Fibroblast of gingiva (primary cell): ENCODE measurements around the gene NASP.

Experiments
- DNase-seq: peaks from one replicate; pipeline ENCODE4 v3.0.0-alpha.2; 2011; ENCODE audit warnings: low read depth

NASP gene

DNA sequence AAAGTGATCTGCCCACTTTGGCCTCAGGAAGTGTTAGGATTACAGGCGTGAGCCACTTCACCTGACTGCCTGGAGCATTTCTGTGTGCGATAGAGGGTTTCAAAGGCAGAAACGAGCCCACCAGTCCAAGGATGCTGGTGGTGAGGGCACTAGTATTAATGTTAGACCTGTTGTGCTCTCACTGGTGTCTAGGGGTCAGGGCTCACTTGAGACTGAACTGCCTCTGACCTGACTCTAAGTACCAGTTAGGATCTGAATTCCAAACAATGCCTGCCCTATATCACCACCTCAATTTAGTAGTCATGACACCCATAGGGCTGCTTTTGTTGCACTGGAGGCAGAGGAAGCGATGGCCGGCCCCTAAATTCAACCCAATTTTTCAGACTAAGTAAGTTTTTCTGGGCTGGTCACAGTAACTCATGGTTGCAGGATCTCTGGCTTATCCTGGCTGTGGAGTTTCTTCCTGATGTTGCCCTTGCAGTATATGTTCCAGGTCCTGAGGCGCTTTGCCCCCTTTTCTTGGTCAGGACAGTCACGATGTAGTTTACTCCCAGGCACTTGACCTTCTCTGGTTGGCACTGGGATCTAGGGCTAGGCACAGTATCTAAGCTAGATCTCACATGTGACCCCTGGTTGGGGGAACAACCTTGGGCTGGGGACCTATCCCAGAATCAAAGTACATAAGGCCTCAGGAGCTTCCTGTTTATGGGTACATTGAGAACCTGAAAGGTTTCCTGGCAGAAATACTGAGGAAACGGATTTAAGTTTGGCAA lies 35.5 kb downstream of the NASP start:
- no peak for DNase-seq

DNA sequence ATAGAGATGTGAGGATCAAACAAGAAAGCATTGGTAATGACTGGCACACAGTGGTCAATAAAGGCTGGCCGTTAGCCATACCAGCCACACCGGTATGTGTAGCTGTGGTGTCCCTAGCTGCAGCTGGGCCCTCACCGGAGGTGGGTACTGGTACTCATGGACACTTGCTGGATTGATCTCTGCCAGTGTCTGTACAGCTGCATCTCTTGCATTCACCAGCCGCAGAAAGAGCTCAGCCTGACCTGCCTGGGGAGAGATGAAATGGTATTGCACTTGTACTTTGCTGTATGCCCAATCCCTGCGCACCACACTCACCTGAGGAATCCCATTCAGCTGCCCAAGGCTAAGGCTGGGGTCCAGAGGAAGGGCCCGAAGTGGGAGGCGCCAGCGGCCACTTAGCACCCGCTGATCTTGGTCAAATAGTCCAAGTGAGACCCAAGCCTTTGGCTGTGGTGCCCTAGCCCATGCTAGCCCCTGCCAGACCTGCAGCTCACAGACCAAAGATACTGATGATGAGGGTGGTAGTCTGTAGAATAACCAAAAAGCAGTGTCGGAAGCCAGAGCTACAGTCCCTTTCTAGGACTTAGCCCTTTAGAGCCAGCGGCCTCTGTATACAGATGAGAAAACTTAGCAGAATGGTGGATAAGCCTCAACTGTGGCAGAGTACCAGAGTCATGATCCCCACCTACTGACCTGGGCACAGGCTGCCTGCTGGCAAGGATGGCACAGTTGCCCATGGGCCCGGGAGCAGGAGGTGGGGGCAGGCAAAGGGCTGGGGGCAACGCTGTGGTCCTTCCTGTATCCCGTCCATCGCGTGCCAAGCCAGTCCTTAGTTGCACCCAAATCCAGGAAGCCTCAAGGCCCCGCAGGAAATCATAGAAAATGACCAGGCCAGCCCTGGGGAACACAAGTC lies 37.0 kb downstream of the NASP start:
- DNase-seq, result no peak

DNA sequence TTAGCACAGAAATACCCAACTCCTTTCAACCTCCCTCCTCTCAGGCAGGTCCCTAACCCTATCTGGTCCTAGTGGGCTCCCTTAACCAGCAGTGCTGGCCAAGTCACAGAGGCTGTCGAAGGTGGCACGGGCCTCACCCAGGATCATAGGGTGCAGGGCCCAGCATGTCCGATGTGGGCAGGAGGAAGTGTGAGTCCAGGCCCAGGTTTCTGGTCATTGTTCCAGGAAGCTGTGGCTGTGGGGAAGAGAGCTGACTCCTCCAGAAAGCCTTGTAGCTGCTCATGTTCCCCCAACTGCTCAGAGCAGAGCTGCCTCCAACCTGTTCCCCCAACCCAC lies 37.6 kb downstream of the NASP start:
- DNase-seq, result no peak

DNA sequence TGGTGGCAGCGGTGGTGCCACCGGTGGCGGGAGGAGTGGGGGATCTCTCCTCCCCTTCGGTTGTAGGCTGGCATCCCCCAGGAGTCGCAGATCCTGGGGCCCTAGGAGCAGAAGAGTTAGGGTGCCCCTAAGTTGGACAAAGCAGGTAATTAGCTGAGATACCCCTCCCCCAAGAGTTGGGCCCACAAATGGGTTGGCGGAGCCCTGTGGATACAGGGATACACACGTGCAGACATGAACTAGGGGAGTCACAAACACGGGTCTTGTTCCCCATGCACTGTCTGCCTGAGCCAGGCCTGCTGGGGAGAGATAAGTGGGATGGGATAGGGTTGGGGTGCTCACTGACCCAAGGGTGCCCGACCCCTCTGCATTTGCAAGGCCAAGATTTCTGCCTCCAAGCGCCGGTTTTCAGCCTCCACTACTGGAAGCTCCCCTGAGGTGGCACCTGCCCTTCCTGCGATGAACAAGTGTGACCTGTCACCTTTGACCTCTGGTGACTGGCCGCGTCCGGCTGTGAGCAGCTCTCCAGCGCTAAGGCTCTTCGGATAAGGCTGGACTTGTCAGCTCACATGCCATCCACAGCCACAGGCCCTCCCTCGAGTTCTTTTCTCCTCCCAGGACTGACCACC lies 38.2 kb downstream of the NASP start:
- DNase-seq, result no peak

DNA sequence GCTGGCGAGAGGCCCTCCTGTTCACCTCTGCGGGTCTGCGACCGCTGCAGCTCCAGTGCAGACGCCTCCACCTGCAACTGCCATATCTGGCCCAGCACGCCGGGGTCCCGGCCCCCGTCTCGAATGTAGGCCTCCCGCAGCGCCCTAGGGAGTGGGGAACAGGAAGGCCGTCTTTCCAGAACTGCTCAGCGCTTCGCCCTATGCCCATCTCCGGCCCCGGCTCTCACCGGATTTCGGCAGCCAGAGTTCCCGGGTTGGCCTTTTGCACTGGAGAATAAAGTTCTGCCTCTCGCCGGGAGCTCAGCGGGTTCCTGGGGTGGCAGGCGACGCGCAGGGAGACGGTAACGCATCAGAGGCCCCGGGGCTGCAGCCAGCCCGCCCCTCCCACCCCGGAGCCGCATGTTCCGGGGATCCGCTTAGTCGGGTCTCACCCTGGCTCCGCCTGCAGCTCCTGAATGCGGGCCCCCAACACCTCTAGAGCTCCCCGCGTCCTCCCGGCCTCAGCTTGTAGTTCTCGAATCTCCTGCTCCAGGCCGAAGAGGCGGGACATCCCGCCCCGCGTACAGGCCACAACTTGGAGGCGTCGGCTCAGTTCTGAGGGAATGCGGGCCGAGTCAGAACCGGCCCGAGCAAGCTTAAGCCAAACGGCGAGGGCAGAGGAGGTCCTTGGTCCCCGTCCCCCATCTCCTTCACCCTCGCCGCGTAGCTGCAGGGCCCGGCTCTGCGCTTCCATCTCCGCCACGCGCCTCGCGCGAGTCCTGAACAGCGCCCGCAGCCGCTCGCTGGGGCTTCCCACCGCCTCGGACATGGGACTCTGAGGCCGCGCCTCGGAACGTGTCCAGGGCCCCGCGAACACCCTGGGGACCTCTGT lies 38.9 kb downstream of the NASP start:
- no peak for DNase-seq

DNA sequence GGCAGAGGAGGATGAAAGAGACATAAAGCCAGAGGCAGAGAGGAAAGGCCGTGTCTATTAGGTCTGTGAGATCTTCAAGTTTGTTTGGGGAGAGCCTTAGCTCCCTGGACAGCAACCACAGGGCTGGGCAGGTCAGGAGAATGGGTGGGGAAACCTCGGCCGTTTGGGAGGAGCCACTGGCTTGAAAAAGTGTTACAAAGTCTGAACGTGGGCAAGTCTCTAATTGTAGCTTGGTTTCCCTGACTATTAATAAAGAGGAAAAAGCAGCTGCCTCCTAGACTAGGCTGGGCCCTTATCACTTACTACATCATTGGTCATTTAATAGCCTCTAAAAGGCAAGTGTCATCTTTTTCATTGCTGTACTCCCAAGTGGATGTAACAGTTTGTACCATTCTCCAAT lies 40.1 kb downstream of the NASP start, which contains the start of gene CCDC17:
Gene CCDC17, minus strand, starts transcription at position 83 of the 400 bp plus-strand sequence. CDS start 145 bp downstream, outside the sequence.
- no peak for DNase-seq

DNA sequence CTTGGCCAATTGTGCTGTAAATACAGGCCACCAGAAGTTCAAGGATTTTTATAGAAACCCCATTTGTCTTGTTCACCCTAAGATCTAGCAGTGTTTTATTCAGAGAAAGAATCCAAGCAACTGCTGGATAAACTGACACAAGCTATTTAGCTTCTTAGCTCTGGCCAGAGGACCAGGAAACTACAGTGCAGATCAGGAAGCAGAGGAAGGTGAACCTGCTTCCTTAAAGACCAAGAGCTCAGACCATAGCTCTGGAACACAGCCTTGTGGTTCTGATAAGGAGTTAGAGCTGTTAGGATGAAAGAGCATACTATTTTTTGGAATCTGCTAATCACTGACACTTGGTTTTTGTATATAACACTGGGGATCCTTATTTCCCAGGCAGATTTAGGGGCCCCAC lies 45.2 kb downstream of the NASP start:
- DNase-seq, result no peak

DNA sequence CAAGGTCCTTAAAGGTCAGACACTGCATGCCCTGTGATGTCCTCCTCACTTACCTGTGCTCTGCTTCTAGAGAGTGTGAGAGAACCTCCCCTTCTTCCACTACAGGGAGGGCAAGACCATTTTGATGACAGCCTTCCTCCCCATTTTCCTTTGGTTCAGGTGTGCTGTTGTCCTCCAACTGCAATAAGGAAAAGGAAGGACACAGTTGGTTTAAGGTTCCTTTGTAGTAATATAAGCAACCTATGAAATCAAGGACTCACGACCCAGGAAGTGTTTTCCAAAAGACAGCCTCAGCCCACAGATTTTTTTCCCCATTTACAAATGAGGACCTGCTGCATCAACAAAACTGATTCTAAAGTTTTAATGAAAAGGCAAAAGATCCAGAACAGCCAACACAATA lies 46.6 kb downstream of the NASP start:
- DNase-seq, result no peak

DNA sequence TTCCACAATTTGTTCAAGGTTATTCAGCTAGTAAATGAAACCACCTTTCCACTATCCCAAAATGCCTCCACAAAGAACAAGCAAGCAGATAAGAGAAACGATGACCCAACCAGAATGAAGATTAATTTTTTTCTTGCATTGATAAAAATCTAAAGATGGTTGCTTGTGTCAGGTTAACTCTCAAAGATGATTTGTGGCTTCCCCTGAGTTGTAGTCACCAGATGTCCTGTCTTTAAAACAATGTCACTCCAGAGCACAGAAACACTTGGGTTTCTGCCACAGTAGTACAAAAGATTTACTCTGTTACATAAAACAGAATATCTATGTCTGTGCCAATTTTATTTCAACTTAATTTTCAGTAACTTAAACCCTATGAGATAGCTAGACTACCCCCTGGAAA lies 51.4 kb downstream of the NASP start:
- DNase-seq, result no peak

DNA sequence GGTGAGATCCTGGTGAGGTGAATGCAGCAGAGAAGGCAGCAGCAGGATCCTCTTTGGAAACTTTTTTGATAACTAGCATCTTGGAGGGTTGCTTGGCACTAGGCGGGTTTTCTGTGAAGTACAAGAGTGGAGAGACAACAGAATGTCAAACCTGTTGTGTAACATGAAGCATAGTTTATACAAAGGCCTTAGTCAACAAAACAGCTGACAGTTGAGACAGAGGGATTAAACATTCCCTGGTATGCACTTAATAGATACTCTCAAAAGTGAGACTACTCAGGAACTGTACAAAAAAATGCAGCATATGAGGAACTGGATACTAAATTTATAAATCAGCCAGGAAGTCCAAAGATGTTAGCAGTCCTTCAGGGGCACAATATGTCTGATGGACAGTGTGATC lies 56.5 kb downstream of the NASP start:
- peak; percentile 35 for DNase-seq

DNA sequence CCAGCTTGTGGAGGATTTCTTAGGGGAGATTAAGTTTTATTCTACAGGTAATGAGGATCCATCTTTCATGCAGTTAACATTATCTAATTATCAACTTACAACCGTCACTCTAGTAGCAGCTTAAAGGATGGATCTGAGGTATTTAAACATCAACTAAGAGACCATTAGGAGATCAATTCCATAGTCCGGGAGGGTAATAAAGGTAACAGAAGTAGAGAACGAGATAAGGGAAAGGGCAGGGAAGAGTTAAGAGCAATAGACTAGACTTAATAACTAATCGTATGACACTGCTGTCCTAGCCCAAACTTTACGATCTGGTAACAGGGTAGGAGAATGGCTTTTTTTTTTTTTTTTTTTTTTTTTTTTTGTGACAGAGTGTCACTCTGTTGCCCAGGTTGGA lies 59.5 kb downstream of the NASP start:
- no peak for DNase-seq

DNA sequence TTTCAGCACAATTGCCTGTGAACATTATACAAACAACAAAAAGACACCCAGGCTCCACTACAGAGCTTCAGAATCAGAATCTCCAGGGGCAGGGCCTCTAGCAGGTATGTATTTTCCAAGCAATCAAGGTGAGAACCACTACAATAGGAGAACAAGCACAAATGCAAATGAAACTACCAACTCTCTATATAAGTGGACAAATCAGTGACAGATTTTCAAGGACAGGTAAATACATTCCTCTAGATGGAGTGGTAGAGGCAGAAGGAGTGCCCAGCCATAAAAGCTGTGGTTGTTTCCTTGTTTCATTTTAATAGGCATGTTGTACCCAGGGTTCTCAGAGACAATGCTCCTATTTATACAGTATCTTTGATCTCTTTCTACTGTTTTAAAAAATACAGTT lies 60.1 kb downstream of the NASP start:
- no peak for DNase-seq

DNA sequence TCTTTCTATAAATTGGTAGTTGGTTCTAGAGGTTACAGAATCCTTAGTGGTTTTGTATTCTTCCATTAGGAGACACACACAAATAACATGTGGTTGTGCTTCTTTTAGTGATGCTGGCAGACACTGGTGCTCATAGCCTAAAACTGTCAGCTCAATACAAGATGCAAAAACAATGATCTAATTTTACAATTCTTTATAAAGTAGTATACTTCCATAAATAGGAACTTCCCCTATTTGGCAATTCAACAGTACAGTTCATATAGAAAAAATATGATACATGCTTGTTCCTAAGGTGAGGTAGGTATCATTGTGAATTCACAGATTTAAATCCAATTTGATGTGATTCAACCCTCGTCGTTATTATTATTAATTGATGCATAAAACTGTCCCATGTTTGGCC lies 60.8 kb downstream of the NASP start:
- DNase-seq, result no peak

DNA sequence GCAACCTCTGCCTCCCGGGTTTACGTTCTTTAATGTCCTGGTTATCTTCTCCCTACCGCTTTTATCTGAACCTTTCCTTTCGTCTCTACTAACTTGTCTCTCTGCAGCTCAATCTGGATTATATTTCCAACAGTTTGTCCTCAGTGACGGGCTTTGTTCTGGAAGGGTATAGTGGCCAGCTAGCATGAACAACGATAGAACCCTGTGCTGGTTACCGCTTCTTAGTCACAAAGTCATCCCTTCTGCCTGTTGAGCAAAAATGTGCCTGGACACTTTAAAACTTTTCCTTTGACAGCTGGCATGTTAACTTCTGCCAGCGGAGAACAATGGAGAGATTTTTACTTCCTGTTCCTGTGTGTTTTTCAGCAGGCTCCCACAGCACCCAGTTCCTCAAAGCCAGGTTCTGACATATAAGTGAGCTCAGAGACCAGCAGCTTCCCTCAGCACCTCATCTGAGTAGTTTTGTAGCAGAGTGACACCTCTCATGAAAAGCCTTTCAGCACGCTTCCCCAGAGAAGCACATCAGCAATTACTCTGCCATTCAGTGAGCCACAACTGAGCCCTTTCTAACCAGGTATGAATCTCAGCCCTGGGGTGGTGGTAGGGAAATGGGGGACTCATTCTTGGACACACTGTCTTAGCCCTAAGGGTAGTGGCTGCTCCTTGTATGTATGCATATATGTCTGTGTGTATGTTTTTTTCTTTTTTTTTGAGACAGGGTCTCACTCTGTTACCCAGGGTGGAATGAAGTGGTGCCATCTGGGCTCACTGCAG lies 63.6 kb downstream of the NASP start:
- no peak for DNase-seq

DNA sequence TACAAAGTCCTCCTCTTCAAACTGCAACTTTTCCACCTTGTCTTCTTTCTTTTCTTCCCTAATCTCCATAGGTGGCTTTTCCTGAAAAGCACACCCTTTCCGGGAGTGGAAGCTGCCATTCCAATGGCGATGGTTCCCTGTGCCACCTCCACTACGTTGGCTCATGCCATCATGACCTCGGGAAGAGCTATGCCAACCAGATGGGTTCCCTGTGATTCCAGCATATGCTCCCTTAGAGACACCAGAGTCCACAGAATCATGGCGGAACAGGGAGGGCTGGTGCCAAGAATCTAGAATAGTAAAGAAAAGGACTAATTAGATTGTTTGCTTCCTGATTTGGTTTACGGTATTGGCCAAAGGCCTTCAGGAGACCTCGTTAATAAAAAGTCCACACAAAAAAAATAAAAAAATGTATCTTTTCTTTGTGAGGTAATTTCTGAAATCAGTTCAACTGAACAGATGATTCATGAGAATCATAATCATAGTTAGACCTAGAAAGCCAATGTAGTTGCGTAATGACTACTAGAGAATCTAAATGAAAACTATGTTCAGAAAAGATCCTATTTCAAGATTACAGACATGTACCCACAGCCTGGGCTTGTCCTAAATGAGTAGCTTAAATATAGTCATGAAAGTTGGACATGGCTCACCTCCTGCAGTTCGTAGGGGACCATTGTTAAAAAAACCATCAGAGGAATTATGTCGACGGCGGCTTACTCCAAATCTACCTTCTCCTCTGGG lies 70.9 kb downstream of the NASP start:
- peak; percentile 70 for DNase-seq

DNA sequence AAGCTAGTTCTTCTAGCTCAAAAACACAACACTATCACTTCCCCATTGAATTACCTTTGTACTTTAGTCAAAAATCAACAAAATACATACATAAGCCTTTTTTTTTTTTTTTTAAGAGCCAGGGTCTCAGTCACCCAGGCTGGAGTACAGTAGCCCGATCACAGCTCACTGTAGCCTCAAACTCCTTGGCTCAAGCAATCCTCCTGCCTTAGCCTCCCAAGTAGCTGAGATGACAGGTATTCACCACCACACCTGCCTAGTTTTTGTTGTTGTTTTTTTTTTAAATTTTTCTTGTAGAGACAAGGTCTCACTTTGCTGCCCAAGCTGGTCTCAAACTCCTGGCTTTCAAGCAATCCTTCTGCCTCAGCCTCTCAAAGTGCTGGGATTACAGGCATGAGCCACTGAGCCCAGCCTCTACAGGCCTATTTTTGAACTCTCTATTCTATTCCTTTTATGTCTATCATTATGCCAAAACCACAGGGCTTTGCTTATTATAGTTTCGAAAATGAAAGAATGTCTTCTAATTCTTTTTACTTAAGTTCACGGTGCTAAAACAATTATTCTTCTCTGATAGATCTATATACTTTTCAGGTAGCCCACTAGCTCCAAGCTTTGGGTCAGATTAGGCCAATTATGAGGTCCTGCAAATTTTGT lies 72.9 kb downstream of the NASP start:
- DNase-seq, result no peak

DNA sequence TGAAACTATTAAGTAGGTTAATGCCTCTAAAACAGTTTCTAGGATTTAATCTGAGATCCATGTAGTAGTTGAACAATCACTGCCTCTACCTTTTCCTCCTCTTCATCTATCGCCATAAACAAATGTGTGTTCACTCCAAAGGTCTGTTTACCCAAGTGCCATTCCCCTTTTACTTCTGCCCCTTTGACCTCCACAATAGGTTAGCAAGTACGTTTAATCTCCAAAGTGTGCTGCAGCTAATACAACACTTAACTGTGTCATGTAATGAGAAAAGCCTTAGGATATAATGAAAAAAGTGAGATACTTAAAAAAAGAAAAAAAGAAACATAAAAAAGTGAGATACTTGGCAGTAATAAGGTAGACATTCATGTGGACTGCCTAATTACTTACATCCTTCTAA lies 74.3 kb downstream of the NASP start:
- DNase-seq, result no peak

DNA sequence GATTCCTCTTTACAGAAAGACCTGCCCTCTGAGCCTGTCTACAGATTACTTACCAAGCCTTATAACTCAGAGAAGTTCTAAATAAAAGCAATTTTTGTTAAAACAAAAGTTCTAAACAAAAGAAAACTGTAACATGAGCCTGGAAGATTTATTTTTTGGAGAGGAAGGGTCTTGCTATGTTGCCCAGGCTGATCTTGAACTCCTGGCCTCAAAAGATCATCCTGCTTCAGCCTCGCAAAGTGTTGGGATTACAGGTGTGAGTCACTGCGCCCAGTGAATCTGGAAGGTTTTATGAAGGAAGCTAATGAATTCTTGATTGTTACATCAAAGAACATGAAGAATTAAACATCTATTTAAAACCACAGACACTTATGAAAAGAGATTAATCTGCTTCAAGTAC lies 75.4 kb downstream of the NASP start:
- no peak for DNase-seq

DNA sequence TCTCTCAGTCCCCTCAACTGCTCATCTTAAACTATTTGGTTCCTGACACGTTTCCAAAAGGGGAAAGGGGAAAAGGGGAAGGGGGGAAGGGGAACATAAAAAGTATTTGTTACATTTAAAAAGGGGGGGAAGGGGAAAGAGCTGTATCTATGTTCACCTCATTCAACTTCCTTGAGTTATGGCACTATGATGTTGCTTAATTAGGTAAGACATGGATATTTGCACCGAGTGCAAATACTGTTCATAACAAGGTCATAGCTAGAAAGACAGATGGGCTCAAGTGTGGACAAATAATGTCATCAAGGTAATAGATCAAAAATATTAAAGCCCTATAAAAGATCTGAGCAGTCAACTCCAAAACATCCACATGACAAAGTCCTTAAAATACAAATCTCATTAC lies 76.5 kb downstream of the NASP start:
- DNase-seq, result no peak

DNA sequence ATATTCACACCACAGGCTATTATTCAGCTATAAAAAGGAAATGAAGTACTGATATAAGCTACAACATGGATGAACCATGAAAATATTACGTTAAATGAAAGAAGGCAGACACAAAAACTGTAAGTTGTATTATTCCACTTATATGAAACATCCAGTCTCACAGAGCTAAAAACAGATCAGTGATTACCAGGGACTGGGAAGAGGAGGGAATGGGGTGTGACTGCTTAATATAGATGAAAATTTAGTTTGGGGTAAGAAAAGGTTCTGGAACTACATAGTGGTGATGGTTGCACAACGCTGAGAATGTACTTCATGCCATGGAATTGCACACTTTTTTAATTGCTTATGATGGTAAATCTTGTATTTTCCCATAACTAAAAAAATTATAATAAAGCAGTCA lies 83.0 kb downstream of the NASP start:
- no peak for DNase-seq
